HG02885 (cell line): ENCODE data around the gene ZNF296.

Experiments used
- ATAC-seq: cut with Tn5 transposase; IDR thresholded peaks from one replicate; pipeline ENCODE4 v1.9.1; 2021; ENCODE audit warnings: mild to moderate bottlenecking; ENCODE audit not compliant: unreplicated experiment, poor library complexity

ZNF296 gene

GRCh38 chr19:45032421-45032820, 43.9 kb downstream of the ZNF296 start:
- ATAC-seq = no peak

GRCh38 chr19:45030825-45031224, 45.5 kb downstream of the ZNF296 start:
- no peak for ATAC-seq

- no peak for ATAC-seq
Measured at GRCh38 chr19:45027371-45027770, 48.9 kb downstream of the ZNF296 start.

GRCh38 chr19:45025264-45025663, 51.0 kb downstream of the ZNF296 start:
- ATAC-seq = no peak

GRCh38 chr19:45023048-45023447, 53.2 kb downstream of the ZNF296 start:
- ATAC-seq = no peak

- no peak for ATAC-seq
Measured at GRCh38 chr19:45021971-45022370, 54.3 kb downstream of the ZNF296 start.
